ENCODE results near the gene ZNF837.

Gene ZNF837

GRCh38 chr19:58367698-58368454 is 13.0 kb downstream of the ZNF837 start:
- no peak for DNase-seq

DNA sequence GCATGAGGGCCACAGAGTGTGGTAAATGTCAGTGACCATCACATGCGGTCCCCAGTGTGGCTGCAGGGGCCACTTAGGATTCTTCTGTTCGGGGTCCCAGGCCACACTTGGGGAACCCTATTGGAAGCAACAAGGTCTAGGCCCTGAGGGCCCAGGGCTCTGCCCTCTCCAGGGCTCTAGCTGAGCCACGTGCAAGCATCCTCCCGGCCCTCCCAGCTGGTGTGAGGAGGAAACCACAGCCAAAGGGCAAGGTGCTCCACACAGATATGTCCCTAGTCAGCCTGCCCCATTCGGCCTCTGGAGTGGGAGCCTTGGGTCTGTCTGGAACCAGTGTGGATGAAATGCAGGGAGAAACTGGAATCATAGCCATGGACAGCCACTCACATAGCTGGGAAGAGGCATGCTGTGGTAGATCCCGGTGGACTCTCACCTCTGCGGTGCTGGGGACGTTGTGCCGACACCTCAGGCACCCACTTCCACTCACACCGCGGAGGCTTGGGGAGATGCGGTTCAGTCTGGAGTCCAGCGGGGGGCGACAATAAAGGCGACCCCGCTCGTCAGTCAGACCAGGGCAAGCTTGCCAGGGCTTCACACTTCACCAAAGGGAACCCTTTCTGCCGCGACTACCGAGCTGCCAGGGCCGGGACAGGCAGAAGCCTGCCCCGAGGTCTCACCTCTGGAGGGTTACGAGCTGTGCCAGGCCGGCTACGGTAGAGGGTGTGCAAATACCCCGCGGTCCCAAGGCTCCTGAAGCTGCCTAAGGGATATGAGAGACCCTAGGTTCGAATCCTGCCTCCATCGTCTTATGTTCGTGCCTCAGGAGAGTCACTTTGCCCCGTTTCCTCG is 14.0 kb downstream of the ZNF837 start:
- DNase-seq = no peak

- no peak for DNase-seq
These were observed 16.7 kb downstream of the ZNF837 start for GRCh38 chr19:58364146-58364545.

GRCh38 chr19:58362272-58362994 is 18.4 kb downstream of the ZNF837 start, which contains the start of gene ZNF497:
TSS of gene ZNF497 (minus strand) at chr19:58362751. CDS start at chr19:58357635, 5,116 bp downstream.
- peak; percentile 92 for DNase-seq

DNA sequence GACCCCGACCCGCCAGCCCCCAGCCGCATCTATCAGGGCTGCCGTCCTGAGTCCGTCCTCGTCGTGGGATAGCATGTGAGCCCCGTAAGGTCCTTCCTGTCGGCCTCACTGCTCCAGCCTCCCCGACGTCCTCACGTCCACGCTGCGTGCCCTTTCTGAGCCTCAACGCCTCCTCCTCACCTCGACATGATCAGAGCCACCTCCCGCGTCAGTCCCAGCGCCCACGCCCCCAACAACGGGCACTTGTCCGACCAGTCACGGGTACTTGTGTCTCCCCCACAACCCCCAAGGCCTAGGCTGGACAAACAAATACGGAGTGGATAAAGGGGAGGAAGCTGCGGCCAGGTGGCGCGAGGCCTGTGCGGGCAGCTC is 18.9 kb downstream of the ZNF837 start:
- DNase-seq = no peak

- DNase-seq = no peak
These were observed 23.2 kb downstream of the ZNF837 start for GRCh38 chr19:58357481-58358145.

- no peak for DNase-seq
These were observed 23.9 kb downstream of the ZNF837 start for GRCh38 chr19:58356766-58357480.

GRCh38 chr19:58355908-58356765 is 24.7 kb downstream of the ZNF837 start:
- DNase-seq = no peak

- no peak for DNase-seq
These were observed 25.5 kb downstream of the ZNF837 start for GRCh38 chr19:58355215-58355796.

- no peak for DNase-seq
These were observed 26.3 kb downstream of the ZNF837 start for GRCh38 chr19:58354478-58355030.

- DNase-seq = no peak
These were observed 26.9 kb downstream of the ZNF837 start for GRCh38 chr19:58353717-58354477.

GRCh38 chr19:58352760-58353671 is 27.8 kb downstream of the ZNF837 start, which contains the start of gene A1BG:
TSS of gene A1BG (minus strand) at chr19:58353492. CDS start at chr19:58353437, 55 bp downstream.
- no peak for DNase-seq

- DNase-seq = no peak
These were observed 28.7 kb downstream of the ZNF837 start for GRCh38 chr19:58351990-58352755.

DNA sequence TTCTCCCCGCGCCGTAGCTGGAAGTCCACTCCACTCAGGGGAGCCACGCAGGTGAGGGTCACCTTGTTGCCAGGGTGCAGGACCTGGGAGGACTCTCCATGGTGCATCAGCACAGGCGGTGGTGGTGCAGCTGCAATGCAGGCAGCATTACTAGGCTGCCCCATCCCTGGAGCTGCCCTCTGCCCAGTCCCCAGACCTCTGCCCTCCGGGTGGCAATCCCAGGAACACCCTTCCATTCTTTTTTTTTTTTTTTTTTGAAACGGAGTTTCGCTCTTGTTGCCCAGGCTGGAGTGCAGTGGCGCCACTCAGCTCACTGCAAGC is 29.3 kb downstream of the ZNF837 start:
- no peak for DNase-seq

- DNase-seq = no peak
These were observed 29.8 kb downstream of the ZNF837 start for GRCh38 chr19:58350871-58351557.

DNA sequence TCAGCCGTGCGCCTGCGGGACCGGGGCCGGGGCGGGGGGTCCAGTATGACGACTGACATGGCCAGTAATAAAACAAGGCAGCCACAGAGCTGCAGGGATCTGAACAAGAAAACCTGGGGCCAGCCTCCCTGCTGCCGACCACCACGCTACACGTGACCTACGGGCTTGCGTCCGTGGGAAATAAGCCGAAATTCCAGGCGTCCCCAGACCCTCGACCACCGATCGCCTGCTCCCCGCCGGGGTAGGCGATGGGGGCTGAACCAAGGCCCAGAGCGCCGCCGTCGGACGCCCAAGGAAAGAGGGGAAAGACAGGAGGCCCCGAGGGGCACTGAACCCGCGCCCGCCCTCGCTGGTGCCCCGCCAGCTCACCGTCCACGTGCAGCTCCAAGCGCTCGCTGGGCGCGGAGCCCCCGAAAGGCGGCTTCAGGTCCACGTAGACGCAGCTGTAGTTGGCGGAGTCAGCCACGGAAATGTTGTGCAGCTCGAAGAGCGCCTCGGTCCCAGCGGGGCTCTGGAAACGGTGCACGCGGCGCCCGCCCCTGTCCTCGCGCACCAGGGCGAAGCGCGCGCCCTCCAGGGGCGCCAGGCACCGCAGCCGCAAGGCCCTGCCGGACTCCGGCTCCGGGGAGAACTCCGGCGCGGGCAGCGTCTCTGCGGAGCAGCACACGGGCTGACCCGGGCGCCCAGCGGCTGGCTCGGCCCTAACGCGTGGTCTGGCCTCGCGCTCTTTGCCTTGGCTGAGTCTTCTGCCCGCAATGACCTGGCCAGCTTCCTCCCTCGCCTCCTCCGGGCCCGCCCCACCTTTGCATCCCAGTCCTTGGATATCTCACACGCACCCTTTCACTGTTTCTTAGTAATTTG is 30.6 kb downstream of the ZNF837 start:
- no peak for DNase-seq

All from DMS153 (cell line).